PC-3 (cell line): Measurements from ENCODE around the gene WDFY1. TPM values are rescaled to one million over a fixed set of nuclear protein-coding genes. Genes with fewer than 3 reads are reported as not detected.
A peak's percentile ranks its signal among the peaks of the same experiment; 100 is the strongest.

Experiments
- ATAC-seq: fragments of 200-7000 bp; cut with Tn5 transposase; 2 replicates; pipeline ENCODE4 v1.9.1; 2020; ENCODE audit warnings: mild to moderate bottlenecking, moderate library complexity
- BruUV-seq: library from RNA; stranded (reverse); fragments of 400-500 nt; replicated peaks from 2 replicates; lab custom pipeline; 2021; lab: Mats Ljungman, UMichigan
- CTCF ChIA-PET: fragments of 300-600 bp; sonication (Branson Sonifier 250); formaldehyde crosslinking; loops from one replicate; lab custom pipeline; 2022; ENCODE audit warnings: antibody characterized with exemption; lab: Charles Lee
- POLR2A ChIA-PET: fragments of 300-600 bp; sonication (Branson Sonifier 250); formaldehyde crosslinking; loops from one replicate; lab custom pipeline; 2022; ENCODE audit warnings: antibody characterized with exemption; ENCODE audit not compliant: unreplicated experiment; lab: Charles Lee
- DNase-seq: peaks from one replicate; pipeline ENCODE4 v3.0.0-alpha.2; 2015
- H2AFZ ChIP-seq: fragments of 300-600 bp; sonication (generic); 2 replicates; pipeline ENCODE4 v1.6.0; 2016; ENCODE audit warnings: antibody characterized with exemption, low read length
- H3F3A ChIP-seq: fragments of 300-600 bp; sonication (generic); one replicate; pipeline ENCODE4 v1.6.0; 2017; ENCODE audit warnings: antibody characterized with exemption, low read length, control low read depth, mild to moderate bottlenecking; ENCODE audit not compliant: unreplicated experiment
- H3K27ac ChIP-seq: fragments of 300-600 bp; sonication (generic); 2 replicates; pipeline ENCODE4 v1.5.1; 2016; ENCODE audit warnings: mild to moderate bottlenecking, low read length
- H3K27me3 ChIP-seq: fragments of 300-600 bp; sonication (generic); 2 replicates; pipeline ENCODE4 v1.6.1; 2016; ENCODE audit warnings: low read length, mixed read lengths
- H3K36me3 ChIP-seq: fragments of 300-600 bp; sonication (generic); 2 replicates; pipeline ENCODE4 v1.6.1; 2016; ENCODE audit warnings: low read depth, mixed run types, low read length, mixed read lengths
- H3K4me1 ChIP-seq: fragments of 300-600 bp; sonication (generic); 2 replicates; pipeline ENCODE4 v1.5.1; 2016; ENCODE audit warnings: low read length; ENCODE audit not compliant: insufficient read depth
- H3K4me2 ChIP-seq: fragments of 300-600 bp; sonication (generic); 2 replicates; pipeline ENCODE4 v1.6.0; 2016; ENCODE audit warnings: low read length
- H3K4me3 ChIP-seq: fragments of 300-600 bp; sonication (generic); 2 replicates; pipeline ENCODE4 v1.5.1; 2016; ENCODE audit warnings: mild to moderate bottlenecking, low read length, mixed read lengths
- H3K79me2 ChIP-seq: fragments of 300-600 bp; sonication (generic); 2 replicates; pipeline ENCODE4 v1.6.1; 2017; ENCODE audit warnings: low read length, mixed read lengths
- H3K9ac ChIP-seq: fragments of 300-600 bp; sonication (generic); 2 replicates; pipeline ENCODE4 v1.6.0; 2016; ENCODE audit warnings: mild to moderate bottlenecking, low read length
- H3K9me2 ChIP-seq: fragments of 300-600 bp; sonication (generic); replicated peaks from 2 replicates; pipeline ENCODE4 v1.6.1; 2016; ENCODE audit warnings: mixed run types, low read length, mixed read lengths
- H3K9me3 ChIP-seq: fragments of 300-600 bp; sonication (generic); 2 replicates; pipeline ENCODE4 v1.6.1; 2016; ENCODE audit warnings: low read length, mixed read lengths
- H4K20me1 ChIP-seq: fragments of 300-600 bp; sonication (generic); 2 replicates; pipeline ENCODE4 v1.6.1; 2016; ENCODE audit warnings: low read length, mixed read lengths
- CTCF ChIP-seq: fragments of 300-600 bp; sonication (generic); conservative IDR thresholded peaks from 2 replicates; pipeline ENCODE4 v1.5.1; 2017; ENCODE audit warnings: antibody characterized with exemption, low read depth, mild to moderate bottlenecking, low read length
- EZH2 ChIP-seq: fragments of 300-600 bp; sonication (generic); IDR thresholded peaks from one replicate; pipeline ENCODE4 v1.6.1; 2017; ENCODE audit warnings: antibody characterized with exemption, mild to moderate bottlenecking, low read length; ENCODE audit not compliant: unreplicated experiment
- EZH2phosphoT487 ChIP-seq: fragments of 300-600 bp; sonication (generic); IDR thresholded peaks from 2 replicates; pipeline ENCODE4 v1.6.1; 2018; ENCODE audit warnings: mild to moderate bottlenecking, antibody characterized with exemption, low read length, borderline replicate concordance
- intact Hi-C: fragments of 100-400 bp; cut with micrococcal nuclease; formaldehyde crosslinking; loops from 2 replicates; pipeline ENCODE4 v1.9.0; 2023
- total RNA-seq: library from RNA; depleted of rRNA; stranded (reverse); fragments of >200 nt; gene quantifications from 2 replicates; pipeline ENCODE4 v1.2.3, GENCODE V29; 2014

The WDFY1 gene
- total RNA-seq, 1 experiment from 2014 or later, result 47.7 TPM

- Histone ChIP-seq H4K20me1 (peaks cover under 1% of the 10 kb centered on the region; the same call in 1 of the 2 replicates), H3K9me3 (no peaks in the 10 kb centered on the region), H3K9ac (peak within 1 kb of the TSS; percentile 85), H3K27me3 (no peaks in the 10 kb centered on the region), H3K36me3 (peaks cover 8% of the 10 kb centered on the region), H3K4me3 (peak within 1 kb of the TSS; percentile 95), H2AFZ (peak within 1 kb of the TSS; percentile 100), H3K4me2 (peak within 1 kb of the TSS; percentile 82), H3F3A (no peaks in the 10 kb centered on the region), H3K79me2 (peaks cover 62% of the 10 kb centered on the region), H3K27ac (peak within 1 kb of the TSS; percentile 71), H3K4me1 (peaks cover 27% of the 10 kb centered on the region; the same call in 1 of the 2 replicates), H3K9me2 (no peaks in the 10 kb centered on the region)
- no peak for TF ChIP-seq CTCF
- no peak for TF ChIP-seq EZH2phosphoT487
- TF ChIP-seq EZH2, result no peak
- intact Hi-C loops, result loop anchor here (1.0 to 10.0 kb wide), 4 partner anchors 22 to 107 kb away; partner anchors contain the start of gene WDFY1
- no TSS peak for BruUV-seq
- peak; percentile 84 for DNase-seq
- peak; percentile 87 for ATAC-seq
- ChIA-PET POLR2A (no interaction called here), CTCF (interaction anchor here (0.6 kb wide), 1 partner anchor 604 kb away, joined by 5 read pairs; no protein-coding TSS in a partner anchor)
Measured at GRCh38 chr2:223837287-223838061, 107.7 kb downstream of the WDFY1 start, which contains the start of gene AP1S3. AP1S3 (minus strand) TSS chr2:223837582; CDS start chr2:223837450, 132 bp downstream.

GRCh38 chr2:223835701-223836532, 109.2 kb downstream of the WDFY1 start:
- ChIA-PET POLR2A (interaction anchor here (0.6 kb wide), 1 partner anchor 36 kb away, joined by 3 read pairs; no protein-coding TSS in a partner anchor), CTCF (interaction anchor here (0.6 kb wide), 1 partner anchor 89 kb away, joined by 5 read pairs; no protein-coding TSS in a partner anchor)
- Histone ChIP-seq H4K20me1 (peaks cover 4% of the 10 kb centered on the region; the same call in 1 of the 2 replicates), H3K27me3 (no peaks in the 10 kb centered on the region), H3K4me1 (peaks cover 18% of the 10 kb centered on the region; the same call in 1 of the 2 replicates), H3K9ac (peak overlapping the region; percentile 85), H3K27ac (peak overlapping the region; percentile 71), H3F3A (no peaks in the 10 kb centered on the region), H3K9me3 (no peaks in the 10 kb centered on the region), H3K36me3 (peaks cover 8% of the 10 kb centered on the region), H3K79me2 (peaks cover 77% of the 10 kb centered on the region), H3K4me2 (peak overlapping the region; percentile 82), H3K9me2 (no peaks in the 10 kb centered on the region), H2AFZ (no peak overlapping the region), H3K4me3 (peak overlapping the region; percentile 95)
- TF ChIP-seq EZH2phosphoT487, result no peak
- TF ChIP-seq CTCF, result no peak
- no peak for TF ChIP-seq EZH2
- intact Hi-C loops, result loop anchor here (1.0 to 10.0 kb wide), 2 partner anchors 34 to 109 kb away; partner anchors contain the start of gene WDFY1
- ATAC-seq, result peak; percentile 37
- BruUV-seq, result no TSS peak
- DNase-seq, result peak; percentile 87
